HepG2 (cell line): ENCODE measurements around the gene GRM7. TPM values are rescaled to one million over a fixed set of nuclear protein-coding genes. Genes with fewer than 3 reads are reported as not detected.

Experiments used
- ATF1 ChIP-seq: IDR thresholded peaks from 2 replicates; pipeline ENCODE4 v1.6.1; 2016; ENCODE audit warnings: mild to moderate bottlenecking, control low read depth
- GATA4 ChIP-seq: sonication (generic); IDR thresholded peaks from 2 replicates; pipeline ENCODE4 v1.6.1; 2016; ENCODE audit warnings: antibody characterized with exemption, low read depth, borderline replicate concordance
- HNRNPUL1 ChIP-seq: fragments of 200-400 bp; formaldehyde crosslinking; IDR thresholded peaks from 2 replicates; pipeline ENCODE4 v1.6.1; 2017; ENCODE audit warnings: low read depth, mild to moderate bottlenecking, low read length, moderate library complexity
- SIX4 ChIP-seq: sonication (generic); formaldehyde crosslinking; IDR thresholded peaks from 2 replicates; pipeline ENCODE4 v1.4.0; 2020; ENCODE audit warnings: missing genetic modification reagents
- ZC3H4 ChIP-seq: sonication (generic); formaldehyde crosslinking; IDR thresholded peaks from 2 replicates; pipeline ENCODE4 v1.4.0; 2020; ENCODE audit warnings: missing genetic modification reagents, borderline replicate concordance
- ZNF552 ChIP-seq: sonication (generic); formaldehyde crosslinking; IDR thresholded peaks from 2 replicates; pipeline ENCODE4 v1.9.0; 2022; ENCODE audit warnings: missing genetic modification reagents, mild to moderate bottlenecking, borderline replicate concordance
- ZNF678 ChIP-seq: sonication (generic); formaldehyde crosslinking; IDR thresholded peaks from 2 replicates; pipeline ENCODE4 v1.4.0; 2020; ENCODE audit warnings: mild to moderate bottlenecking, missing genetic modification reagents
- ZNF839 ChIP-seq: sonication (generic); formaldehyde crosslinking; IDR thresholded peaks from 2 replicates; pipeline ENCODE4 v1.4.0; 2020; ENCODE audit warnings: missing genetic modification reagents, mild to moderate bottlenecking, borderline replicate concordance
- polyA plus RNA-seq, 8 experiments: library from polyadenylated mRNA; depleted of rRNA in 3 of 8; stranded (reverse) in 7 of 8; unstranded in 1 of 8; fragments of >200 nt; fragmentation: Illumina TruSeq in 4 of 8; extraction: Trizol in 4 of 8; gene quantifications; 2 replicates each; pipeline versions ENCODE4 v1.2.1 to v1.2.3, GENCODE V29; 2011 to 2016; ENCODE audit warnings: low read depth in 4 of 8, missing spikeins in 1 of 8, mixed read lengths in 1 of 8; ENCODE audit not compliant: insufficient read depth in 1 of 8
- total RNA-seq, 5 experiments: library from RNA; depleted of rRNA; stranded (reverse); fragments of >200 nt; fragmentation: Illumina TruSeq; extraction: Trizol; gene quantifications; 2 replicates each; pipeline ENCODE4 v1.2.3, GENCODE V29; 2016; ENCODE audit warnings: low read depth in 1 of 5
- TF ChIP-seq, protein P1 (sequence below): sonication (generic); formaldehyde crosslinking; conservative IDR thresholded peaks from 2 replicates; pipeline ENCODE4 v1.8.0; 2022; ENCODE audit warnings: mild to moderate bottlenecking, moderate library complexity, missing genetic modification reagents
- TF ChIP-seq, protein P2 (sequence below): sonication (generic); formaldehyde crosslinking; IDR thresholded peaks from 2 replicates; pipeline ENCODE4 v1.4.0; 2020; ENCODE audit warnings: mild to moderate bottlenecking, missing genetic modification reagents, borderline replicate concordance
- TF ChIP-seq, protein P3 (sequence below): sonication (generic); formaldehyde crosslinking; IDR thresholded peaks from 2 replicates; pipeline ENCODE4 v1.4.0; 2020; ENCODE audit warnings: missing genetic modification reagents

Gene GRM7
- total and polyA plus RNA-seq, 2 of the 13 experiments (the other 11 are each of a cell fraction or from before 2014, with no cell fraction given) = not detected

DNA sequence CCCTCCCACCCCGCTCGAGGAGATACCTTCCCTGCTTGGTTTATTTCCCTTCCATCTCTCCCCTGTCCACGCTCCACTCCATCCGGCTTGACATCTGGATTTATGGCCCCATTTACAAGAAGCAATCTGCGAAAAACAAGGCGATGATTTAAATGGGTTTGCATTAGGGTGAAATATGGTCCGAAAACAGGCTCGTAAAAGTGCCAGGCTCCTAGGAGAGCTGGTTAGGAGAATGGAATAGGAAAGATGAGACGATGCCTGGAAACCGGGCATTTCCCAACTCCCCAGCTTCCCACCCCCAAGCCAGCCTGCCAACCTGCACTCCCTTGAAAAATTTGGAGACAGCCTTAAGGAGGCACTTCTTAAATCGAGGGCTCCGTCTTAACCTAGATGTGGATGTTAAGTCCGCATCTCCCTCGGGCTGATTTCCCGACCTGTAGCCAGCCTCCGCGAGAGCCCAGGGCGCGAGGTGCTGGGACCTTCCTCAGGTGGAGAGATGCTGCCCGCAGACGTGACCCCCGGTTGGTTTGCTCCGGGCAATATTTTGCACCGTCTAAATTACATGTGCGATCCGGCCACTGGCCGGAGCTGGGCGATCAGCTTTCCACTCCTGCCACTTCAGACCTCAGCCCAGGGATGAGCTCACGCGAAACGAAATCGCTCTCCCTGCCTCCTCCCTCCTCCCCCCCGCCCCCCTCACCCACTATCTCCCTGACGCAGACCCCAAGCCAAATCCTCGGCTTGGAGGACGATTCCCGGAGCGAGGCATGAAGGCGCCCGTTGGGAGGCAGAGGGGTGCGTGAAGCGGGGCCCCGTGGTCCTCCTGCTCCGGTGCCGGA lies 1.3 kb downstream of the GRM7 start (continued):
- no peak for TF ChIP-seq ZNF678 (CRISPR knock-in tag)
- TF ChIP-seq, protein P1, sequence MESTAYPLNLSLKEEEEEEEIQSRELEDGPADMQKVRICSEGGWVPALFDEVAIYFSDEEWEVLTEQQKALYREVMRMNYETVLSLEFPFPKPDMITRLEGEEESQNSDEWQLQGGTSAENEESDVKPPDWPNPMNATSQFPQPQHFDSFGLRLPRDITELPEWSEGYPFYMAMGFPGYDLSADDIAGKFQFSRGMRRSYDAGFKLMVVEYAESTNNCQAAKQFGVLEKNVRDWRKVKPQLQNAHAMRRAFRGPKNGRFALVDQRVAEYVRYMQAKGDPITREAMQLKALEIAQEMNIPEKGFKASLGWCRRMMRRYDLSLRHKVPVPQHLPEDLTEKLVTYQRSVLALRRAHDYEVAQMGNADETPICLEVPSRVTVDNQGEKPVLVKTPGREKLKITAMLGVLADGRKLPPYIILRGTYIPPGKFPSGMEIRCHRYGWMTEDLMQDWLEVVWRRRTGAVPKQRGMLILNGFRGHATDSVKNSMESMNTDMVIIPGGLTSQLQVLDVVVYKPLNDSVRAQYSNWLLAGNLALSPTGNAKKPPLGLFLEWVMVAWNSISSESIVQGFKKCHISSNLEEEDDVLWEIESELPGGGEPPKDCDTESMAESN (CRISPR knock-in tag) = no peak
- TF ChIP-seq, protein P2, sequence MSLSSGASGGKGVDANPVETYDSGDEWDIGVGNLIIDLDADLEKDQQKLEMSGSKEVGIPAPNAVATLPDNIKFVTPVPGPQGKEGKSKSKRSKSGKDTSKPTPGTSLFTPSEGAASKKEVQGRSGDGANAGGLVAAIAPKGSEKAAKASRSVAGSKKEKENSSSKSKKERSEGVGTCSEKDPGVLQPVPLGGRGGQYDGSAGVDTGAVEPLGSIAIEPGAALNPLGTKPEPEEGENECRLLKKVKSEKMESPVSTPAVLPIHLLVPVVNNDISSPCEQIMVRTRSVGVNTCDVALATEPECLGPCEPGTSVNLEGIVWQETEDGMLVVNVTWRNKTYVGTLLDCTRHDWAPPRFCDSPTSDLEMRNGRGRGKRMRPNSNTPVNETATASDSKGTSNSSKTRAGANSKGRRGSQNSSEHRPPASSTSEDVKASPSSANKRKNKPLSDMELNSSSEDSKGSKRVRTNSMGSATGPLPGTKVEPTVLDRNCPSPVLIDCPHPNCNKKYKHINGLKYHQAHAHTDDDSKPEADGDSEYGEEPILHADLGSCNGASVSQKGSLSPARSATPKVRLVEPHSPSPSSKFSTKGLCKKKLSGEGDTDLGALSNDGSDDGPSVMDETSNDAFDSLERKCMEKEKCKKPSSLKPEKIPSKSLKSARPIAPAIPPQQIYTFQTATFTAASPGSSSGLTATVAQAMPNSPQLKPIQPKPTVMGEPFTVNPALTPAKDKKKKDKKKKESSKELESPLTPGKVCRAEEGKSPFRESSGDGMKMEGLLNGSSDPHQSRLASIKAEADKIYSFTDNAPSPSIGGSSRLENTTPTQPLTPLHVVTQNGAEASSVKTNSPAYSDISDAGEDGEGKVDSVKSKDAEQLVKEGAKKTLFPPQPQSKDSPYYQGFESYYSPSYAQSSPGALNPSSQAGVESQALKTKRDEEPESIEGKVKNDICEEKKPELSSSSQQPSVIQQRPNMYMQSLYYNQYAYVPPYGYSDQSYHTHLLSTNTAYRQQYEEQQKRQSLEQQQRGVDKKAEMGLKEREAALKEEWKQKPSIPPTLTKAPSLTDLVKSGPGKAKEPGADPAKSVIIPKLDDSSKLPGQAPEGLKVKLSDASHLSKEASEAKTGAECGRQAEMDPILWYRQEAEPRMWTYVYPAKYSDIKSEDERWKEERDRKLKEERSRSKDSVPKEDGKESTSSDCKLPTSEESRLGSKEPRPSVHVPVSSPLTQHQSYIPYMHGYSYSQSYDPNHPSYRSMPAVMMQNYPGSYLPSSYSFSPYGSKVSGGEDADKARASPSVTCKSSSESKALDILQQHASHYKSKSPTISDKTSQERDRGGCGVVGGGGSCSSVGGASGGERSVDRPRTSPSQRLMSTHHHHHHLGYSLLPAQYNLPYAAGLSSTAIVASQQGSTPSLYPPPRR (CRISPR knock-in tag) = no peak
- no peak for TF ChIP-seq ZNF552 (CRISPR knock-in tag)
- no peak for TF ChIP-seq ZNF839 (CRISPR knock-in tag)
- TF ChIP-seq ATF1 (CRISPR knock-in tag) = no peak
- no peak for TF ChIP-seq HNRNPUL1
- TF ChIP-seq ZC3H4 (CRISPR knock-in tag) = no peak
- TF ChIP-seq, protein P3, sequence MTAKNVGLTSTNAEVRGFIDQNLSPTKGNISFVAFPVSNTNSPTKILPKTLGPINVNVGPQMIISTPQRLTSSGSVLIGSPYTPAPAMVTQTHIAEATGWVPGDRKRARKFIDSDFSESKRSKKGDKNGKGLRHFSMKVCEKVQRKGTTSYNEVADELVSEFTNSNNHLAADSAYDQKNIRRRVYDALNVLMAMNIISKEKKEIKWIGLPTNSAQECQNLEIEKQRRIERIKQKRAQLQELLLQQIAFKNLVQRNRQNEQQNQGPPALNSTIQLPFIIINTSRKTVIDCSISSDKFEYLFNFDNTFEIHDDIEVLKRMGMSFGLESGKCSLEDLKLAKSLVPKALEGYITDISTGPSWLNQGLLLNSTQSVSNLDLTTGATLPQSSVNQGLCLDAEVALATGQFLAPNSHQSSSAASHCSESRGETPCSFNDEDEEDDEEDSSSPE (CRISPR knock-in tag) = no peak
- TF ChIP-seq SIX4 = no peak
- no peak for TF ChIP-seq GATA4
- TF ChIP-seq, all 625 proteins: peak for 0
